GM19023 (cell line): ENCODE results near the gene PTPN5.

Source experiments
- ATAC-seq: cut with Tn5 transposase; IDR thresholded peaks from one replicate; pipeline ENCODE4 v1.9.1; 2021; ENCODE audit warnings: mild to moderate bottlenecking, moderate library complexity; ENCODE audit not compliant: unreplicated experiment

Gene PTPN5

GRCh38 chr11:18743365-18743764 is 48.2 kb downstream of the PTPN5 start:
- ATAC-seq = no peak

- no peak for ATAC-seq
Observed at GRCh38 chr11:18741783-18742182, 49.8 kb downstream of the PTPN5 start.

- no peak for ATAC-seq
Observed at GRCh38 chr11:18739685-18740084, 51.9 kb downstream of the PTPN5 start.

GRCh38 chr11:18737642-18738041 is 54.0 kb downstream of the PTPN5 start:
- no peak for ATAC-seq

- ATAC-seq = no peak
Observed at GRCh38 chr11:18736590-18737148, 54.9 kb downstream of the PTPN5 start.

- no peak for ATAC-seq
Observed at GRCh38 chr11:18733202-18733601, 58.4 kb downstream of the PTPN5 start.

GRCh38 chr11:18731949-18732821 is 59.4 kb downstream of the PTPN5 start:
- peak; percentile 63 for ATAC-seq

GRCh38 chr11:18731441-18731840 is 60.2 kb downstream of the PTPN5 start:
- no peak for ATAC-seq

- ATAC-seq = no peak
Observed at GRCh38 chr11:18730020-18730419, 61.6 kb downstream of the PTPN5 start.

GRCh38 chr11:18729426-18729825 is 62.2 kb downstream of the PTPN5 start:
- no peak for ATAC-seq

GRCh38 chr11:18728658-18729057 is 62.9 kb downstream of the PTPN5 start:
- ATAC-seq = no peak

- no peak for ATAC-seq
Observed at GRCh38 chr11:18727479-18728236, 63.9 kb downstream of the PTPN5 start.

- no peak for ATAC-seq
Observed at GRCh38 chr11:18726040-18726439, 65.6 kb downstream of the PTPN5 start, which contains the start of gene IGSF22. Gene IGSF22 (minus strand): TSS chr11:18726188. CDS start chr11:18724236, 1,952 bp downstream.

GRCh38 chr11:18723991-18724390 is 67.6 kb downstream of the PTPN5 start:
- no peak for ATAC-seq

GRCh38 chr11:18722293-18722637 is 69.3 kb downstream of the PTPN5 start:
- ATAC-seq = no peak

GRCh38 chr11:18721561-18722292 is 69.9 kb downstream of the PTPN5 start:
- ATAC-seq = peak; percentile 62

GRCh38 chr11:18720808-18721560 is 70.6 kb downstream of the PTPN5 start:
- peak; percentile 79 for ATAC-seq

GRCh38 chr11:18720091-18720807 is 71.3 kb downstream of the PTPN5 start:
- no peak for ATAC-seq

- ATAC-seq = no peak
Observed at GRCh38 chr11:18715476-18715875, 76.1 kb downstream of the PTPN5 start.

GRCh38 chr11:18714443-18714780 is 77.2 kb downstream of the PTPN5 start:
- ATAC-seq = no peak
